ENCODE results near the gene NADSYN1. TPM values are rescaled to one million over a fixed set of nuclear protein-coding genes. Genes with fewer than 3 reads are reported as not detected.

NADSYN1 gene
- total and polyA plus RNA-seq, 2 of the 13 experiments (the other 11 are each of a cell fraction or from before 2014, with no cell fraction given): 35.7 to 51.5 TPM

DNA sequence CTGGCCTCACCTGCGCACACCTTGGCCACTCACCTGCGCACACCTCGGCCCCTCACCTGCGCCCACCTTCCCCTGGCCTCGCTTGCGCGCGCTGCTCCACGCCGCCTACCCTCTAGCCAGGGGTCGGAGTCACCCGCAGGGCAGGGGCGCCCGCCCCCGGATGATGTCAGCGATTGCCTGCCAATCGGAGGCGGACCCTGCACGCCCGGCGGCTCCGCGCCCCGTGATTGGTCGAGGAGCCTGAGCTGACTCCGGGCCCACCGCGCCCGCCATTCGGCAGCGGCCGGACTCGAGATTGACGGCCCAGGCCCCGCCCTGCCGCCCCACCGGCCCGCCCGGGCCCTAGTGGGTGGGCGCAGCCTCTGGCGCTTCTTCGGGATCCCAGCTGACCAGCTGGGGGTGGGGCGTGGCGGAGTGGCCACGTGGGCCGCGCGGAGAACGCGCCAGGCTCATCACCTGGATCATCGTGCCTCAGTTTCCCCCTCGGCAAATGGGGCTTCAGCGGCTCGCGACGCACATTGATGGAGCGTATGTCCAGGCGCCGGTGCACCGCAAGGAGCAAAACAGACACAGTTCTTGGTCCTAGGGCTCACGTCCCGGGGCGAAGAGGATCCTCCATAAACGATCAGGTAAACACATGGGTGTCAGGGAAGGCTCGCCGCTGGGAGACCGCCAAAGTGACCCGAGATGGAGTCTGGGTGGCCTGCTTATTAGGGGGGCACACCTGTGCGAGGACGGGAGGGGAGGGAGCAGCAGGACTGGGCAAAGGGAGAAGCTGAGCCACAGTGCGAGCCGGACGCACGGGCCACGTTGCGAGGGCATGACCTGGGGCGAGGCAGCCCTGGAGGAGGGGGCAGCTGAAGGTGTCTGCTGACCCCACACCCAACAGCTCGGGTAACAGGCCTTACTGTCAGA, 4.5 kb upstream of the NADSYN1 start, which contains the start of gene DHCR7 (continued):
- TF ChIP-seq CENPT (CRISPR knock-in tag; IDR thresholded peaks at IDR 0.05; ENCODE audit: low read depth) (peak; percentile 40; the same call in 1 of the 2 replicates), MBD4 (IDR thresholded peaks at IDR 0.05; ENCODE audit: borderline replicate concordance, low read length) (no peak), ZNF503 (CRISPR knock-in tag; IDR thresholded peaks at IDR 0.05) (no peak), CHD4 (IDR thresholded peaks at IDR 0.05; ENCODE audit: borderline replicate concordance, low read length) (no peak), FIP1L1 (IDR thresholded peaks at IDR 0.05; ENCODE audit: borderline replicate concordance, insufficient read depth, low read depth, low read length) (no peak), ZEB1 (IDR thresholded peaks at IDR 0.05; ENCODE audit: insufficient replicate concordance, low read depth) (peak; percentile 100), RFXAP (CRISPR knock-in tag; IDR thresholded peaks at IDR 0.05; ENCODE audit: borderline replicate concordance) (0 out of 2 replicates have a peak, but pooled peaks have one; percentile 6), ZBTB38 (CRISPR knock-in tag; IDR thresholded peaks at IDR 0.05) (peak; percentile 82), ZNF713 (CRISPR knock-in tag; IDR thresholded peaks at IDR 0.05) (0 out of 2 replicates have a peak, but pooled peaks have one; percentile 73), ZNF317 (CRISPR knock-in tag; IDR thresholded peaks at IDR 0.05) (no peak), RAD51 (IDR thresholded peaks at IDR 0.05; ENCODE audit: borderline replicate concordance) (peak; percentile 37; the same call in 1 of the 2 replicates), ZHX1 (CRISPR knock-in tag; IDR thresholded peaks at IDR 0.05; ENCODE audit: low read depth) (peak; percentile 40; the same call in 1 of the 2 replicates), CREM (IDR thresholded peaks at IDR 0.05) (0 out of 2 replicates have a peak, but pooled peaks have one; percentile 21), CREM (CRISPR knock-in tag; IDR thresholded peaks at IDR 0.05) (no peak), HDAC2 (CRISPR knock-in tag; IDR thresholded peaks at IDR 0.05) (peak; percentile 50), ZNF609 (CRISPR knock-in tag; IDR thresholded peaks at IDR 0.05; ENCODE audit: borderline replicate concordance) (peak; percentile 48; the same call in 1 of the 2 replicates)
